GM12892 (cell line): ENCODE measurements around the gene TCOF1.

Source experiments
- POLR2A ChIP-seq: IDR thresholded peaks from 2 replicates; pipeline ENCODE4 v1.6.1; 2011; ENCODE audit warnings: low read depth, low read length, control low read depth
- POLR2AphosphoS5 ChIP-seq: IDR thresholded peaks from 2 replicates; pipeline ENCODE4 v1.6.1; 2011; ENCODE audit warnings: low read depth, low read length, control low read depth
- TAF1 ChIP-seq: IDR thresholded peaks from 2 replicates; pipeline ENCODE4 v1.6.1; 2011; ENCODE audit warnings: low read depth, mild to moderate bottlenecking, control low read depth, low read length, borderline replicate concordance

DNA sequence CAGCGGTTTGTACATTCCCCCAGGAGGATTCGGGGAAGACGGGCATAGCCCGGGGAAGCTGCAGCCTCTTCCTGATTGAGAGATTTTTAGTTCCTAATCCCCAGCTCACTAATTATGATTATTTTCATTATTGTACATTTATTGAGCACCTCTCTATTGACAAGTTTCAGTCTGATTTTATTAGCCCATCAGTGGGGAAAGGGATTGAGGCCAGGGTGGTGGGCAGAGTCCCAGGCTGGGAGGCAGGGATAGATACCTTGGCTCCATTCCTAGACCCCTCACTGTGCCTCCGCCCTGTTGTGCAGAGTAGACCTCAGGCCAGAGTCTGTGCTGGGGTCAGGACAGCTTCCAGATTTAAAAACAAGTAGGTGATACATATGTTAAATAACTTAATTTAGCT lies 27.2 kb downstream of the TCOF1 start:
- TF ChIP-seq POLR2A, result no peak
- TF ChIP-seq POLR2AphosphoS5, result no peak
- no peak for TF ChIP-seq TAF1
